Thoracic aorta (tissue), 2 donors: ENCODE results near the gene ELFN1. TPM values are rescaled to one million over a fixed set of nuclear protein-coding genes. Genes with fewer than 3 reads are reported as not detected.

Source experiments
- ATAC-seq: fragments of 150-250 bp; one replicate; pipeline ENCODE4 v1.8.0; 2017; ENCODE audit warnings: low read depth; ENCODE audit not compliant: insufficient number of reproducible peaks, low FRiP score
- DNase-seq: peaks from one replicate; pipeline ENCODE4 v3.0.0-alpha.2; 2020; ENCODE audit warnings: low spot score
- H3K27ac ChIP-seq, 2 donors: fragments of 200-600 bp; sonication (generic); 1 replicate in 1 of 2; 2 replicates in 1 of 2; pipeline ENCODE4 v1.5.1; 2016; ENCODE audit warnings: mild to moderate bottlenecking in 2 of 2, moderate library complexity in 2 of 2
- H3K27me3 ChIP-seq: fragments of 200-600 bp; sonication (generic); replicated peaks from 2 replicates; pipeline ENCODE4 v1.6.0; 2016; ENCODE audit warnings: mild to moderate bottlenecking; ENCODE audit not compliant: insufficient read depth
- H3K36me3 ChIP-seq: fragments of 200-600 bp; sonication (generic); one replicate; pipeline ENCODE4 v1.5.1; 2016
- H3K4me1 ChIP-seq, 2 donors: fragments of 200-600 bp; sonication (generic); 1 replicate in 1 of 2; 2 replicates in 1 of 2; pipeline versions ENCODE4 v1.5.1 to v1.6.0; 2016; ENCODE audit warnings: low read depth in 2 of 2, mild to moderate bottlenecking in 1 of 2; ENCODE audit not compliant: control insufficient read depth in 1 of 2
- H3K4me3 ChIP-seq: fragments of 200-600 bp; sonication (generic); 2 replicates; pipeline ENCODE4 v1.5.1; 2016; ENCODE audit warnings: mild to moderate bottlenecking
- H3K9me3 ChIP-seq: fragments of 200-600 bp; sonication (generic); 2 replicates; pipeline ENCODE4 v1.5.1; 2016
- CTCF ChIP-seq: fragments of 200-600 bp; sonication (generic); IDR thresholded peaks from one replicate; pipeline ENCODE4 v1.5.1; 2019; ENCODE audit warnings: antibody characterized with exemption
- total RNA-seq, 2 donors: library from RNA; depleted of rRNA; stranded (reverse); fragments of >200 nt; gene quantifications; one replicate each; pipeline versions ENCODE4 v1.1.0 to v1.2.3, GENCODE V29; 2016

ELFN1 gene
- total RNA-seq, 2 donors from 2014 or later = 0.81 to 0.85 TPM

- Histone ChIP-seq H3K27me3 (no peaks in the 10 kb centered on the region), H3K9me3 (no peaks in the 10 kb centered on the region), H3K4me3 (no peak overlapping the region), H3K4me1 (no peaks in the 10 kb centered on the region), H3K36me3 (no peaks in the 10 kb centered on the region), H3K27ac (no peak overlapping the region)
- ATAC-seq (no peak), DNase-seq (no peak)
- TF ChIP-seq CTCF = no peak
Measured at GRCh38 chr7:1769286-1770200, 99.5 kb downstream of the ELFN1 start.

- no peak for ATAC-seq
- Histone ChIP-seq H3K27me3 (no peaks in the 10 kb centered on the region), H3K27ac (no peak overlapping the region), H3K4me3 (no peak overlapping the region), H3K36me3 (no peaks in the 10 kb centered on the region), H3K4me1 (no peaks in the 10 kb centered on the region), H3K9me3 (no peaks in the 10 kb centered on the region)
- DNase-seq = no peak
- no peak for TF ChIP-seq CTCF
Measured at GRCh38 chr7:1770331-1770730, 100.3 kb downstream of the ELFN1 start.

GRCh38 chr7:1775389-1775788 lies 105.3 kb downstream of the ELFN1 start:
- Histone ChIP-seq H3K9me3 (no peaks in the 10 kb centered on the region), H3K4me1 (no peaks in the 10 kb centered on the region), H3K36me3 (no peaks in the 10 kb centered on the region), H3K27me3 (no peaks in the 10 kb centered on the region), H3K27ac (no peak overlapping the region), H3K4me3 (no peak overlapping the region)
- TF ChIP-seq CTCF = no peak
- no peak for DNase-seq
- ATAC-seq = no peak

GRCh38 chr7:1777122-1777521 lies 107.0 kb downstream of the ELFN1 start:
- TF ChIP-seq CTCF = no peak
- no peaks in the 10 kb centered on the region for H3K9me3 ChIP-seq
- DNase-seq (no peak), ATAC-seq (no peak)
- H3K27me3 ChIP-seq = no peaks in the 10 kb centered on the region
- H3K4me1 ChIP-seq = no peaks in the 10 kb centered on the region
- no peaks in the 10 kb centered on the region for H3K36me3 ChIP-seq
- H3K27ac ChIP-seq = no peak overlapping the region
- H3K4me3 ChIP-seq = no peak overlapping the region

GRCh38 chr7:1779445-1779844 lies 109.4 kb downstream of the ELFN1 start:
- ATAC-seq (no peak), DNase-seq (no peak)
- no peak overlapping the region for H3K4me3 ChIP-seq
- no peaks in the 10 kb centered on the region for H3K27me3 ChIP-seq
- no peaks in the 10 kb centered on the region for H3K4me1 ChIP-seq
- no peak for TF ChIP-seq CTCF
- H3K27ac ChIP-seq = no peak overlapping the region
- H3K9me3 ChIP-seq = no peaks in the 10 kb centered on the region
- H3K36me3 ChIP-seq = no peaks in the 10 kb centered on the region
